SJCRH30 (cell line): Measurements from ENCODE around the gene ZNF280B. TPM values are rescaled to one million over a fixed set of nuclear protein-coding genes. Genes with fewer than 3 reads are reported as not detected.

ENCODE experiments used
- DNase-seq, 2 experiments: peaks; one replicate each; pipeline ENCODE4 v3.0.0-alpha.2; 2015 to 2020
- H3K27ac ChIP-seq: fragments of 250-450 bp; sonication (Bioruptor Pico); 2 replicates; pipeline ENCODE4 v1.5.1; 2020; ENCODE audit warnings: mild to moderate bottlenecking, moderate library complexity
- H3K27me3 ChIP-seq: fragments of 250-450 bp; sonication (Bioruptor Pico); 2 replicates; pipeline ENCODE4 v1.5.1; 2020; ENCODE audit warnings: mild to moderate bottlenecking, moderate library complexity
- H3K36me3 ChIP-seq: fragments of 250-450 bp; sonication (Bioruptor Pico); 2 replicates; pipeline ENCODE4 v1.5.1; 2020; ENCODE audit warnings: mild to moderate bottlenecking, moderate library complexity
- H3K4me1 ChIP-seq: fragments of 250-450 bp; sonication (Bioruptor Pico); 2 replicates; pipeline ENCODE4 v1.5.1; 2020; ENCODE audit warnings: mild to moderate bottlenecking, moderate library complexity
- H3K4me3 ChIP-seq: fragments of 250-450 bp; sonication (Bioruptor Pico); 2 replicates; pipeline ENCODE4 v1.5.1; 2020; ENCODE audit warnings: mild to moderate bottlenecking, moderate library complexity
- H3K9me3 ChIP-seq: fragments of 250-450 bp; sonication (Bioruptor Pico); replicated peaks from 2 replicates; pipeline ENCODE4 v1.5.1; 2020; ENCODE audit warnings: mild to moderate bottlenecking, moderate library complexity
- total RNA-seq: library from RNA; depleted of rRNA; stranded (reverse); fragments of >200 nt; shearing (Covaris generic); gene quantifications from 2 replicates; pipeline ENCODE4 v1.2.3, GENCODE V29; 2014; rRNA removed

The ZNF280B gene, protein sequence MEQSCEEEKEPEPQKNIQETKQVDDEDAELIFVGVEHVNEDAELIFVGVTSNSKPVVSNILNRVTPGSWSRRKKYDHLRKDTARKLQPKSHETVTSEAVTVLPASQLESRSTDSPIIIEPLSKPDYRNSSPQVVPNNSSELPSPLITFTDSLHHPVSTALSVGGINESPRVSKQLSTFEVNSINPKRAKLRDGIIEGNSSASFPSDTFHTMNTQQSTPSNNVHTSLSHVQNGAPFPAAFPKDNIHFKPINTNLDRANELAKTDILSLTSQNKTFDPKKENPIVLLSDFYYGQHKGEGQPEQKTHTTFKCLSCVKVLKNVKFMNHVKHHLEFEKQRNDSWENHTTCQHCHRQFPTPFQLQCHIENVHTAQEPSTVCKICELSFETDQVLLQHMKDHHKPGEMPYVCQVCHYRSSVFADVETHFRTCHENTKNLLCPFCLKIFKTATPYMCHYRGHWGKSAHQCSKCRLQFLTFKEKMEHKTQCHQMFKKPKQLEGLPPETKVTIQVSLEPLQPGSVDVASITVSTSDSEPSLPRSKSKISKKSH
- total RNA-seq: 0.18 and 0.24 TPM in 2 replicates

DNA sequence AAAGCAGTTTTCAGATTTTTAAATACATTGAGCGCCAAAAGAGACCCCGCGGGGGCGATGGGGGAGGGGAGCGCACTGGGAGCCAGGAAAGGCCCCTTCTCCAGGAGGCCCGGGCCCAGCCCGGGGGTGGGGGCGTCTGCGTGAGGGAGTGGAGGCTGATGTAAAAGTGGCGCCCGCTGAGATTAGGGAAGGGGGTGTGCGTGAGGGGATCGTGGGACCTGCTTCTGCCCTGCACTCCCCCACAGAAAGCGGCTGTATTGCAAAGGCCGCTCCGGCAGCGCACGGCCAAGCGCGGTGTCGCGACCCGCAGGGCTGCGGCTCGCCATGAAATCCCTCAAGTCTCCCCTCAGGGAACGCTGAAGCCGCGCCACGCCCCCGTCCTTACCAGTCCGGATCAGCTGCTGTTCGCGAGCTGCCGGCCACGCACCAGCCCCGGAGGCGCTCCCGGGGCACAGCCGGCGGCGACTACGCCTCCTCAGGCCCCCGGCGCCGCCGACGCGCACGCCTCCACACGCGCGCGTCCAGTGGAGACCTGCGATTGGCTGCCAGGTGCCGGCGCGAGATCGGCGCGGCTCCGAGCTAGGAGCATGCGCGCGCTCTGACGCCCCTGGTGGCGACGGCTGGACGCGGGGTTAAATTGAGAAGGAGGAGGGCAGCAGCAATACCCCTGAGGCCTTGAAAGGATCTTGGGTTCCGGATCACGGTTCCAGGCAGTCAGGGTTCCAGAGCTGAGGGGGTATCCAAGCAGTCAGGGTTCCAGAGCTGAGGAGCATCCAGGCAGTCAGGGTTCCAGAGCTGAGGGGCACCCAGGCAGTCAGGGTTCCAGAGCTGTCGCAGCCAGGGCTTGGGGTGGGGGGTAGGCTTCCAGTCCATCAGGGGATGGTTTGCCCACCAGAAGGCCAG is at the start of gene ZNF280B:
TSS of gene ZNF280B (minus strand) at position 469 of the 903 bp plus-strand sequence. CDS start 19,344 bp downstream, outside the sequence.
- no peak for DNase-seq
- Histone ChIP-seq H3K9me3 (peaks cover 15% of the 10 kb centered on the region), H3K36me3 (no peaks in the 10 kb centered on the region), H3K27me3 (no peaks in the 10 kb centered on the region), H3K4me1 (no peaks in the 10 kb centered on the region; the same call in 1 of the 2 replicates), H3K4me3 (no peak within 1 kb of the TSS), H3K27ac (no peak within 1 kb of the TSS)

DNA sequence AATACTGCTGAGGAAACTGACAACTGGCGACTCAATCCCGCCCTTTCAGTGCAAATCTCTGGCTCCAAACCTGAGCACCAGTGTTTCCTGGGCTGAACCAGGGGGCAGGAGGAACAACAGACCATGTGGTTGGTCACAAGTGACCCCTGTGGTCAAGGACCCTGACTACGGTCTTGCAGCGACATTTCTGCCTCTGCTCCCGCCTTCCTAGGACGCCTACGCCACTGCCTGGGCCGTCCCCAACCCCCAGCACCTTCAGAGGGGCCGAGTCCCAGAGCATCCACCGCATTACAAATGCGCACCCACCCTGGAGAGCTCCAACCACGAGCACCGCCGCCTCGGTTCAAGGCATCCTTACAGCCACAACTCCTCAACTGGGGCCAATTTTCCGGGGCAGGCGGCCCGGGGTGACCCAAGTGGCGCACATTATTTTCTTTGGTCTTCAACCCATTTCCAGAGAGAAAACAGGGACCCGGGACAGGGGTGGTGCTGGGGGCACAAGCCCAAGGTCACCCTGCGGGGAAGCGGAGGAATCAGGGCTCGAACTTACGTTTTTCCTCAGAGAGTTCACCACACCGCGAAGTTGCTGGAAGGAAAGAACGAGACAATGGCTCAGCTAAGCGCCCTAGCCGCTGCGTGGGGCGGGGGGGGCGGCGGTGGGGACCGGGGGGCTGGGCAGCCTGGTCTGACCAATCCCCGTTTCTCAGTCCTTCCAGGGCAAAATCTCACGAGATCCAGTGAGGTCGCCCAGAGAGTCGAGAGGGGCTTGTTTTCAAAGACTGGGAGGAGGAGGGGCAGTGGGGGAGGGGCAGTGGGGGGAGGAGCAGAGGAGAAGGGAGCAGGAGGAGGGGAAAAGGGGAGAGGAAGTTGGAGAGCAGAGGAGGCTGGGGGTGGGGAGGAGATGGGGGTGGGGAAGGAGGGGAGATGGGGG is 48.7 kb upstream of the ZNF280B start:
- no peak overlapping the region for H3K4me3 ChIP-seq
- H3K27me3 ChIP-seq: no peaks in the 10 kb centered on the region
- H3K36me3 ChIP-seq: no peaks in the 10 kb centered on the region
- H3K27ac ChIP-seq: no peak overlapping the region
- DNase-seq: no peak
- H3K4me1 ChIP-seq: peaks cover 14% of the 10 kb centered on the region
- no peaks in the 10 kb centered on the region for H3K9me3 ChIP-seq

DNA sequence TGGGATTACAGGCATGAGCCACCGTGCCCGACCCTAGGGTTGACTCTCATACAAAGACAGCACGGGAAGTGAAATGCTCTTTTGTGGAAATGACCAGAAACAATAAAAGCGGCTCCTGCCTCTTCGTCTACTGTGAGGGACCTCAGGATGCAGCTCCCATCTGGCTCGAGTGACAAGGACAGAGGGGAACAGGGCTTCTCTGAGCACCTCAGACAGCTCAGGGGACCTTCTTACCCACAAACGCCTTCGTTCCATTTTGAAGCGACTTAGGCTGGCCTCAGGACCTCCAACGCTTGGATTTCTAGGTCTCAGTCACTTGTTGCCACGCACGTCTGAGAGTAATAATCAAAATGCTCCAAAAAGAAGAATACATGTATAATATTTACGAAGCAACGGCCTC is 48.0 kb upstream of the ZNF280B start:
- Histone ChIP-seq H3K36me3 (no peaks in the 10 kb centered on the region), H3K4me3 (no peak overlapping the region), H3K27ac (no peak overlapping the region), H3K4me1 (peaks cover 14% of the 10 kb centered on the region), H3K9me3 (no peaks in the 10 kb centered on the region), H3K27me3 (no peaks in the 10 kb centered on the region)
- DNase-seq: no peak

DNA sequence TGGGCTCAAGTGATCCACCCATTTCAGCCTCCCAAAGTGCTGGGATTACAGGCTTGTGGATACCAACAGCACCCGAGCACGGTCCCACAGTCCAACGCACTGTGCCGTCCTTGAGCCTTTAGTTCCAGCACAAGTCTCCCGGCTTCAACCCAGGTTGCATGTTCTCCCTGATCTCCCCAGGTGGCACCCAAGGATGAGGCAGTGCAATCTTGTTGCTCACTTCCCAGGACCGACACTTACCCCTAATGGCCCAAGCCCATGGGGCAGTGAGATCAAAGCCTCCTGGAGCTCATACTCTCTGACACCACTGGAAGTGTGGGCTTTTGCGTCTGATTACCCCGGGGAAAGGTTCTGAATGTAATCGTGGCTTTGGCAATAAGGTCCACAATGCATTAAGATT is 47.1 kb upstream of the ZNF280B start:
- H3K27ac ChIP-seq: no peak overlapping the region
- H3K27me3 ChIP-seq: no peaks in the 10 kb centered on the region
- no peaks in the 10 kb centered on the region for H3K36me3 ChIP-seq
- no peak for DNase-seq
- no peaks in the 10 kb centered on the region for H3K9me3 ChIP-seq
- no peak overlapping the region for H3K4me3 ChIP-seq
- H3K4me1 ChIP-seq: peaks cover 14% of the 10 kb centered on the region

DNA sequence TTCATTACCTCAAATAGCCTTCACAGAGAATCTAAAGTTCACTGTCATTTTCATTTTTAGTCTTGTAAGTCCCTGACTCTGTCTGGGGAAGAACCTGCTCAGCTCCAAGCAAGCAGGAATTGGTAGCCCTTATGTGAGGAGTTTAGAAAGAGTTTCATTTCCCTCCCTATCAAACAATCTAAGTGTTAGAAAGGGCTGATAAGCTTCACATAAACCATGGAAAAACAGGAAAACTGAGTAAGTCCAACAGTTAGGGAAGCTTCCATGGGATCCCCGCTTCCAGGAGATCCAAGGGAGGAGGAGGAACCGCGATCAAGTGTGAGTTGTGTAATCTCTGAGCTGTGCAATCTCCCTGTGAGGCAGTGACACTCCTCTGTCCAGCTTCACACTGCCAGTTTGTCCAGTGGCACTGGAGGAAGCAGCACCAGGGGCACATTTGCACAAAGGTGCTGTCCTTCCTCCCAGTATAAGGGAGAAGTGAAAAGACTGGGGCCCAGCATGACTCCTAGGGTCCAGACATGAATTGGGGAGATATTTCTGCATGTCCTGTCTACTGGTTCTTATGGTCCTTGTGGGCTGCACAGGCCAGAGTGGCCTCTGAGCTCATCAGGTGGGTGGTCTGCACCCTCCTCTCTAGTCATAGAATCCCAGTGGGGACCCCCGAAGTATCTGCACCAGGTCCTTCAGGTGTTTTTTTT is 46.2 kb upstream of the ZNF280B start:
- Histone ChIP-seq H3K27ac (no peak overlapping the region), H3K4me1 (peaks cover 14% of the 10 kb centered on the region), H3K4me3 (no peak overlapping the region), H3K27me3 (no peaks in the 10 kb centered on the region), H3K36me3 (no peaks in the 10 kb centered on the region), H3K9me3 (no peaks in the 10 kb centered on the region)
- DNase-seq: no peak

DNA sequence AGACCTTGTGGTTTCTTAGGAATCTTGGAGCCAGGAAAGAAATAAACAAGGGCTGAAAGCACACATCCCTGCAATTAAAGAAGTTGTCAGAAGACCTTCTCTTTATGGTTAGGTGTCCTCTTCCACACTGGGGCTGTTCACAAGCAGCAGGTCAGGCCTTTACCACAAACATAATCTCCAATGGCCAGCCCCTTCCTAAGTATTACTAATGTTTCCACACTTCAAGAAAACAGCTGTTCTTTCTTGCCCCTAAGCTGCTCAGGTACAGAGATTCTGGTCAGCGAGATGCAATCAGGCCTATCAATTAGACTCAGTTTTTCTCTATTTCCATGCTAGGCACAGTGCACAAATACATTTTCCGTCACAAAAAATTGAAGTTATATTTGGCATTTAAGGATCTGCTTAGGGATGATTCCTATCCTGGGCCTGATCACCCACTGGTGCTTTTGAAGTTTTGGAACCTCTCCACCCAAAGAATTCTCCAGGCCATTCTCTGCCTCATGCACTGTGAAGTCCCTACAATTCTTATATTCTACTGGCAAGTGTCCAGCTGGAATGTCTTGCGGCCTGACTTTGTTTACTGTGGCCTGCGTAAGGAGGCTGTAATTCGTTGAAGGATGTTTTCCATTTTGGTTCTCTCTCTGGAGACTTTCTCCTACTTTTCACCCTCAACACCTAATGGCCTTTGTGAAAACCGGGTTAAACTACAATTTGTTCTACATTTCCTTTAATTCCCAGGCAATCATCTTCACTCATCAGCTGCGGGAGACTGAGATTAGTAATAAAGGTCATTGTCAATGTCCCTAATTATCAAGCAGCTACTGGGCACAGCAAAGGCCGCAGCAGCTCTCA is 45.4 kb upstream of the ZNF280B start:
- no peaks in the 10 kb centered on the region for H3K9me3 ChIP-seq
- peak in 1 of 2 experiments; percentile 48 for DNase-seq
- H3K4me1 ChIP-seq: peaks cover 14% of the 10 kb centered on the region
- H3K27me3 ChIP-seq: no peaks in the 10 kb centered on the region
- no peaks in the 10 kb centered on the region for H3K36me3 ChIP-seq
- no peak overlapping the region for H3K27ac ChIP-seq
- no peak overlapping the region for H3K4me3 ChIP-seq

DNA sequence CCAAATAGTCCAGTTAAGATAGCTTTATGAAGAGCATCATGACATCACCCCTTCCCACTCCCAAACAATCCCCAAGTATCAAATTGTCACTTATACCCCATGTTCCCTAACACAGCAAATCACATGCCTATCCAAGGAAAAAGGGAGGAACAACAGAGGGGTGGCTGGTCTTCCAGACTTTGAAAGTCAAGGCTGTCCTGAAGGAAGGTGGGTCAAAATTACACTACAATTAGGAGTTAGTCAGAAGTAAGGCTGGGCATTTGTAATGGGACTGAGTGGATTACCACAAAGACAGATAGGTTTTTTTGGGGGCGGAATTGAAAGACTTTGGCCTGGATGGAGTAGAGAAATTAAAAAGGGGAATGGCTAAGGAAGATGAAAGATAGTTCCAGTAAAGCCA is 44.6 kb upstream of the ZNF280B start:
- Histone ChIP-seq H3K36me3 (no peaks in the 10 kb centered on the region), H3K27ac (no peak overlapping the region), H3K9me3 (no peaks in the 10 kb centered on the region), H3K4me1 (peaks cover 14% of the 10 kb centered on the region), H3K4me3 (no peak overlapping the region), H3K27me3 (no peaks in the 10 kb centered on the region)
- no peak for DNase-seq

DNA sequence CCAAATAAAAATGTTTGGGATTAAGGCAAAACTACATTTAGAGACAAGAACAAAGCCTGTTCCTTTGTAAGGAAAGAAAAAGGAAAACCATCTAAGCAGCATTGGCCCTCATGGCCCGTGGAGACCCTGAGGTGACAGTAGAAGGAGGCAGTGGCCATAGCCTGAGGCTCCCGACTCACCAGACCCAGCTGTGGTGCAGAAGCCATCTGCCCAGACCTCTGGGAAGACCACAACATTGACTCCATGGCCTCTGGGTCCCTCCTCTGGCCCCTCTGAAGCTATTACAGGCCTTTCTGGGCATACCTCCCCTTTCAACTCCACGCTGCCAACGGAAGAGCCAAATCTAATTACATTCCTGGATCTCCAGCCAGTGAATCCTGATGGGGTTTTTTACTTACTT is 44.1 kb upstream of the ZNF280B start:
- no peak overlapping the region for H3K27ac ChIP-seq
- no peaks in the 10 kb centered on the region for H3K9me3 ChIP-seq
- peak; percentile 76 to 86 for DNase-seq
- H3K4me1 ChIP-seq: peaks cover 14% of the 10 kb centered on the region
- no peaks in the 10 kb centered on the region for H3K36me3 ChIP-seq
- no peak overlapping the region for H3K4me3 ChIP-seq
- 0 out of 2 replicates have a peak, but pooled peaks cover 4% of the 10 kb centered on the region for H3K27me3 ChIP-seq

DNA sequence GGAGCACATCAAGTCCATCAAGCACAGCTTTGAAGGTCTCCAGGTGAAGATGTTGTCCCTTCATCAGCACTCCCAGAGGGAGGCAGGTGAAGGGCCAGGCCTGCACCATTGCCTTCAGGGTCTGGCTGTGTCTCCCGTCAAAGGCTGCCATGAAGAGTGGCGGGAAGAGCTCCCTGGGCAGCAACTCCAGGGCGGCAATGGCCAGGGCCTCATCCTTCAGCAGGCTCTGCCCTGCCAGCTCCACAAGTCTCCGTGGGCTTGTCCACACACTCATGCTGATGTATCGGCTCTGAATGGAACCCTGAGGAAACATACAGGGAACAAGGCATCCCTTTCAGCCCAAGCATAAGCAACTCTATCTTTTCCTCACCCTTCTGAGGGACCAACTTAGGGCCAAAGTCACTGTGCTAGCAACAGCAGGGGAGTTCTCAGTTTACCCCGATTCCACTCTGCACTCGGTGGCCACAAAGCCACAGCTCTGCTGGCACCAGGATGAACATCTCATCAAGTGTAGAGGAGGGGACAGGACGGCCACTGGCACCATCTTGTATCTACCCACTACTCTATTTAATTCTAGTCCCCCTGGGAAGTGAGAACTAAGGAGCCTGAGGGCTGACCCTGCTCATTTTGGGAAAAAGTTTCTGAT is 42.4 kb upstream of the ZNF280B start:
- Histone ChIP-seq H3K4me3 (no peak overlapping the region), H3K4me1 (peaks cover 14% of the 10 kb centered on the region), H3K27me3 (0 out of 2 replicates have a peak, but pooled peaks cover 4% of the 10 kb centered on the region), H3K27ac (no peak overlapping the region), H3K36me3 (no peaks in the 10 kb centered on the region), H3K9me3 (no peaks in the 10 kb centered on the region)
- DNase-seq: no peak

DNA sequence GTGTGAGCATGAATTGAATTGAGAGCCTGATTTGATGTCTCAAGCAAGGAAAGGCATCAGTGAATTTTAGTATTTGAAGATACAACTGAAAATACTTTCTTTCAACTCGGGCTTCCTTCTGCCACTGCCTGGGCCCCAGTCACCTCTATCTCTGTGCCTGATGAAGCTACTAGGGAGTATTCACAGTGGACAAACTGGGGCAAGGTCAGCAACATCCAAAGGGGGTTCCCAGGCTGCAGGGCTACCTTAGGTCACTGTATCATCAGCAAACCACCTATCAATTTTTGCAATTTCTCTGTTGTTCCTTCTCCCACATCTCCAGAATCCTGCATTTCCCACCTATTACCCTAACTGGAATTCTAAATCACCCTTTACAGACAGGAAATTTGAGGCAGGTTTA is 40.4 kb upstream of the ZNF280B start:
- H3K4me1 ChIP-seq: peaks cover 11% of the 10 kb centered on the region
- DNase-seq: no peak
- H3K4me3 ChIP-seq: no peak overlapping the region
- no peaks in the 10 kb centered on the region for H3K9me3 ChIP-seq
- 0 out of 2 replicates have a peak, but pooled peaks cover 4% of the 10 kb centered on the region for H3K27me3 ChIP-seq
- H3K36me3 ChIP-seq: no peaks in the 10 kb centered on the region
- no peak overlapping the region for H3K27ac ChIP-seq

DNA sequence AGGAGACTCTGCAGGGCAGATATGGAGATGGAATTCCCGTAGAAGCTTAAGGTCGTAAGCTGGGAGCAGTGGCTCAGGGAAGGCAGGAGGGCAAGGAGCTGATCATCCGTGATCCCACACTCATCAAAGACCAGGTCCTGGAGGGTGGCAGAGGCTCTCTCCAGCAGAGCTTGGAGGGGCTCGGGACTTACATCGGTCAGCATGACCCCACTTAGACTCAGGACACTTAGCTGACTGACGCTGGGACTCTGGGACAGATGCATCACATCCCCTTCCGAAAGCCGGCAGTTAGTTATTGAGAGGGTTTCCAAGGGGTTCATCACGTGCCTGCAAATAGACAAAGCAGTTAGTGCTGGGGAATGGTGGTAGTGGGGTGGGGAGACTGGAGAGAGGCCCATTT is 39.8 kb upstream of the ZNF280B start:
- peaks cover 5% of the 10 kb centered on the region for H3K4me1 ChIP-seq
- DNase-seq: no peak
- H3K27ac ChIP-seq: no peak overlapping the region
- H3K36me3 ChIP-seq: no peaks in the 10 kb centered on the region
- H3K9me3 ChIP-seq: no peaks in the 10 kb centered on the region
- H3K4me3 ChIP-seq: no peak overlapping the region
- 0 out of 2 replicates have a peak, but pooled peaks cover 4% of the 10 kb centered on the region for H3K27me3 ChIP-seq

DNA sequence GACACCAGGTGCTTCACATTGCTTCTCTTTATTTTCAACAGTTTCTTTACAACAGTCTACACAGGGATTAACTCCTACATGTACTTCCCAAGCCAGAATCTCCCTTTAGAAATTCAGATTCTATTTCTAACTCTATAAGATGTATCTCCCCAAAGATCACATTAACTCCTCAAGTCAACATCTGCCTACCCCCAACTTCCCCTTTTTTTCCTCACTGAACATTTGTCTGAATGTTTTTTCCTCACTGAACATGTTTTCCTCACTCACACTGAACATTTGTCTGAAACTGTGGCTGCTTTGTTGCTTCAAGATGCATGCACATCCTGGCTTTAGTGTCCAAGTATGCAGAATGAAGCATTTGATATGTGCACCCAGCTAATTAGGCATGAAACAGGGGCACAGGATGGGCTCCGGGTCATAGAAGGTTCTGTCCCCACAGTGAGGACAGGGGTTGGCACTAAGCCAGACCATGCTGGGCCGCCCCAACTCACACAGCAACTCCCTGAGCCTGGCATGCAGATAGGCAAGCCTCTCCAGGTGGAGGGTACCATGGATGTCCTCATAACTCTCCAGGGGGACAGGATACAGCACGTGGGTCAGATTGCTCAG is 39.3 kb upstream of the ZNF280B start:
- H3K9me3 ChIP-seq: no peaks in the 10 kb centered on the region
- H3K36me3 ChIP-seq: no peaks in the 10 kb centered on the region
- H3K27ac ChIP-seq: no peak overlapping the region
- no peak overlapping the region for H3K4me3 ChIP-seq
- DNase-seq: no peak
- H3K27me3 ChIP-seq: 0 out of 2 replicates have a peak, but pooled peaks cover 4% of the 10 kb centered on the region
- peaks cover under 1% of the 10 kb centered on the region; the same call in 1 of the 2 replicates for H3K4me1 ChIP-seq
